BJ (cell line): ENCODE data around the gene MGAT3. TPM values are rescaled to one million over a fixed set of nuclear protein-coding genes. Genes with fewer than 3 reads are reported as not detected.

Experiments
- CTCF ChIA-PET: fragments of 350-600 bp; formaldehyde crosslinking; extraction: SDS; loops from one replicate; lab custom pipeline; 2021; ENCODE audit warnings: antibody characterized with exemption, inconsistent platforms; lab: Yijun Ruan, JAX
- POLR2A ChIA-PET: fragments of 300-600 bp; sonication (Branson Sonifier 250); formaldehyde crosslinking; extraction: SDS; loops from one replicate; lab custom pipeline; 2021; ENCODE audit warnings: antibody characterized with exemption; lab: Charles Lee
- DNase-seq: peaks from one replicate; pipeline ENCODE4 v3.0.0-alpha.2; 2011; ENCODE audit warnings: low read depth
- H3K27me3 ChIP-seq: 2 replicates; pipeline ENCODE4 v1.6.0; 2011; ENCODE audit warnings: low read length; ENCODE audit not compliant: control insufficient read depth, insufficient read depth
- H3K36me3 ChIP-seq: 2 replicates; pipeline ENCODE4 v1.5.1; 2011; ENCODE audit warnings: low read length; ENCODE audit not compliant: control insufficient read depth, insufficient read depth
- H3K4me3 ChIP-seq: 2 replicates; pipeline ENCODE4 v1.5.1; 2011; ENCODE audit warnings: low read depth, mild to moderate bottlenecking, control low read depth, low read length
- CTCF ChIP-seq: IDR thresholded peaks from 2 replicates; pipeline ENCODE4 v1.5.1; 2011; ENCODE audit warnings: low read depth, mild to moderate bottlenecking, control low read depth, inconsistent platforms, low read length, moderate library complexity; ENCODE audit not compliant: insufficient read depth
- polyA plus RNA-seq: library from polyadenylated mRNA; depleted of rRNA; stranded (reverse); fragments of >200 nt; gene quantifications from 2 replicates; pipeline ENCODE4 v1.2.3, GENCODE V29; 2011

The MGAT3 gene
- polyA plus RNA-seq, 1 experiment = 0.53 TPM

GRCh38 chr22:39466228-39467006 lies 9.6 kb downstream of the MGAT3 start:
- CTCF ChIA-PET = interaction anchor here (1.5 kb wide), 1 partner anchor 149 kb away, joined by 3 read pairs; no protein-coding TSS in a partner anchor
- no peak for TF ChIP-seq CTCF
- H3K4me3 ChIP-seq = no peak overlapping the region
- H3K36me3 ChIP-seq = no peaks in the 10 kb centered on the region
- DNase-seq = no peak
- no peaks in the 10 kb centered on the region for H3K27me3 ChIP-seq
- POLR2A ChIA-PET = no interaction called here

- Histone ChIP-seq H3K4me3 (no peak overlapping the region), H3K36me3 (no peaks in the 10 kb centered on the region), H3K27me3 (no peaks in the 10 kb centered on the region)
- ChIA-PET POLR2A (interaction anchor here (0.5 kb wide), 1 partner anchor 149 kb away, joined by 3 read pairs; no protein-coding TSS in a partner anchor), CTCF (interaction anchor here (1.5 to 1.8 kb wide), 2 partner anchors 20 to 150 kb away, joined by 3 to 4 read pairs; no protein-coding TSS in a partner anchor)
- TF ChIP-seq CTCF = no peak
- DNase-seq = no peak
These were observed 10.6 kb downstream of the MGAT3 start for GRCh38 chr22:39467390-39467895.

- H3K36me3 ChIP-seq = no peaks in the 10 kb centered on the region
- no peak for TF ChIP-seq CTCF
- ChIA-PET POLR2A (no interaction called here), CTCF (interaction anchor here (0.5 to 1.8 kb wide), 3 partner anchors 17 to 60 kb away, joined by 3 to 4 read pairs (median 3); no protein-coding TSS in a partner anchor)
- DNase-seq = no peak
- H3K27me3 ChIP-seq = no peaks in the 10 kb centered on the region
- no peak overlapping the region for H3K4me3 ChIP-seq
These were observed 11.9 kb downstream of the MGAT3 start for GRCh38 chr22:39468487-39469325.

GRCh38 chr22:39469326-39469680 lies 12.5 kb downstream of the MGAT3 start:
- ChIA-PET POLR2A (no interaction called here), CTCF (interaction anchor here (1.8 kb wide), 1 partner anchor 22 kb away, joined by 4 read pairs; no protein-coding TSS in a partner anchor)
- H3K4me3 ChIP-seq = no peak overlapping the region

More at GRCh38 chr22:39469326-39469680, 12.5 kb downstream of the MGAT3 start:
- no peaks in the 10 kb centered on the region for H3K27me3 ChIP-seq
- TF ChIP-seq CTCF = no peak
- no peak for DNase-seq
- H3K36me3 ChIP-seq = no peaks in the 10 kb centered on the region
